Testis (tissue), 2 donors: ENCODE results near the gene RPL9.

Source experiments
- POLR2A ChIP-seq: fragments of 450-650 bp; IDR thresholded peaks from one replicate; pipeline ENCODE4 v1.6.1; 2017; ENCODE audit warnings: antibody characterized with exemption, mild to moderate bottlenecking, moderate library complexity
- TF ChIP-seq, protein P1 (sequence below), 3 experiments: fragments of 450-650 bp in 2 of 3; fragments of 200-600 bp in 1 of 3; sonication (generic) in 1 of 3; IDR thresholded peaks; one replicate each; pipeline ENCODE4 v1.5.1; 2016 to 2019; ENCODE audit warnings: antibody characterized with exemption in 3 of 3, mild to moderate bottlenecking in 2 of 3, moderate library complexity in 1 of 3

DNA sequence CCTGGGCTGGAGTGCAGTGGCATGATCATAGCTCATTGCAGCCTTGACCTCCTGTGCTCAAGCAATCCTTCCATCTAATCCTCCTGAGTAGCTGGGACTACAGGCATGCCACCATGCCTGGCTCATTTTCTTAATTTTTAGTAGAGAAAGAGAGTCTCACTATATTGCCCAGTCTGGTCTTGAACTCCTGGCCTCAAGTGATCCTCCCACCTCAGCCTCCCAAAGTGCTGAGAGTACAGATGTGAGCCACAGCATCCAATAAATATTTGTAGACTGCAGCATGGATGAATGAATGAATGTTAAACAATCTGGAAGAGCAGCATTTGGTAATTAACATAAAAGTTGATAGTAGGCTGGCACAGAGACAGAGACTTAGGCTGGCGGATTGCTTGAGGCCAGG is 32.0 kb downstream of the RPL9 start:
- TF ChIP-seq, protein P1, sequence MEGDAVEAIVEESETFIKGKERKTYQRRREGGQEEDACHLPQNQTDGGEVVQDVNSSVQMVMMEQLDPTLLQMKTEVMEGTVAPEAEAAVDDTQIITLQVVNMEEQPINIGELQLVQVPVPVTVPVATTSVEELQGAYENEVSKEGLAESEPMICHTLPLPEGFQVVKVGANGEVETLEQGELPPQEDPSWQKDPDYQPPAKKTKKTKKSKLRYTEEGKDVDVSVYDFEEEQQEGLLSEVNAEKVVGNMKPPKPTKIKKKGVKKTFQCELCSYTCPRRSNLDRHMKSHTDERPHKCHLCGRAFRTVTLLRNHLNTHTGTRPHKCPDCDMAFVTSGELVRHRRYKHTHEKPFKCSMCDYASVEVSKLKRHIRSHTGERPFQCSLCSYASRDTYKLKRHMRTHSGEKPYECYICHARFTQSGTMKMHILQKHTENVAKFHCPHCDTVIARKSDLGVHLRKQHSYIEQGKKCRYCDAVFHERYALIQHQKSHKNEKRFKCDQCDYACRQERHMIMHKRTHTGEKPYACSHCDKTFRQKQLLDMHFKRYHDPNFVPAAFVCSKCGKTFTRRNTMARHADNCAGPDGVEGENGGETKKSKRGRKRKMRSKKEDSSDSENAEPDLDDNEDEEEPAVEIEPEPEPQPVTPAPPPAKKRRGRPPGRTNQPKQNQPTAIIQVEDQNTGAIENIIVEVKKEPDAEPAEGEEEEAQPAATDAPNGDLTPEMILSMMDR (IDR thresholded peaks at IDR 0.05): no peak
- TF ChIP-seq POLR2A: no peak
